Lower leg skin (tissue), 4 donors: ENCODE measurements around the gene NTPCR. TPM values are rescaled to one million over a fixed set of nuclear protein-coding genes. Genes with fewer than 3 reads are reported as not detected.

Source experiments
- DNase-seq, 2 donors: peaks; one replicate each; pipeline ENCODE4 v3.0.0-alpha.2; 2019; ENCODE audit warnings: low spot score in 2 of 2
- H3K4me3 ChIP-seq: fragments of 200-600 bp; sonication (generic); 2 replicates; pipeline ENCODE4 v1.5.1; 2017; ENCODE audit warnings: mild to moderate bottlenecking, low read depth; ENCODE audit not compliant: poor library complexity, severe bottlenecking
- CTCF ChIP-seq, 3 donors: fragments of 450-650 bp; IDR thresholded peaks; one replicate each; pipeline ENCODE4 v1.5.1; 2016; ENCODE audit warnings: antibody characterized with exemption in 3 of 3, mild to moderate bottlenecking in 3 of 3, moderate library complexity in 2 of 3
- POLR2A ChIP-seq, 2 donors: fragments of 450-650 bp; IDR thresholded peaks; one replicate each; pipeline ENCODE4 v1.6.1; 2016 to 2017; ENCODE audit warnings: antibody characterized with exemption in 2 of 2, mild to moderate bottlenecking in 1 of 2, moderate library complexity in 1 of 2
- WGBS, 2 donors: methylation state at CpG; one replicate each; pipeline ENCODE4 v1.1.5; 2018; 5-methylcytosine and 5-hydroxymethylcytosine counted together
- intact Hi-C: fragments of 100-400 bp; cut with DNase I; formaldehyde crosslinking; loops from one replicate; pipeline ENCODE4 v1.15.0; 2023; ENCODE audit warnings: low total_unique reads
- total RNA-seq, 4 donors: library from RNA; depleted of rRNA; stranded (reverse); fragments of >200 nt; gene quantifications; one replicate each; pipeline ENCODE4 v1.1.0, GENCODE V29; 2016

NTPCR gene
- total RNA-seq, 4 donors from 2014 or later: 17.8 to 28.5 (median 21.8) TPM

- 64 to 69% methylated on average over 8 of the region's 8 CpGs for WGBS, 2 donors
- intact Hi-C loops: no loop called here
- DNase-seq: no peak
- H3K4me3 ChIP-seq: no peak overlapping the region
- no peak for TF ChIP-seq CTCF (IDR thresholded peaks at IDR 0.05)
- no peak for TF ChIP-seq POLR2A (IDR thresholded peaks at IDR 0.05)
Observed at GRCh38 chr1:232988572-232989040, 38.2 kb downstream of the NTPCR start.

- peak in 1 of 2 donors; percentile 82 for DNase-seq
- TF ChIP-seq CTCF (IDR thresholded peaks at IDR 0.05) (no peak), POLR2A (IDR thresholded peaks at IDR 0.05) (no peak)
- WGBS, 2 donors: 89 to 95% methylated on average over 20 of the region's 20 CpGs
- intact Hi-C loops: no loop called here
- H3K4me3 ChIP-seq: no peak overlapping the region
Observed at GRCh38 chr1:232990176-232991128, 40.0 kb downstream of the NTPCR start.

DNA sequence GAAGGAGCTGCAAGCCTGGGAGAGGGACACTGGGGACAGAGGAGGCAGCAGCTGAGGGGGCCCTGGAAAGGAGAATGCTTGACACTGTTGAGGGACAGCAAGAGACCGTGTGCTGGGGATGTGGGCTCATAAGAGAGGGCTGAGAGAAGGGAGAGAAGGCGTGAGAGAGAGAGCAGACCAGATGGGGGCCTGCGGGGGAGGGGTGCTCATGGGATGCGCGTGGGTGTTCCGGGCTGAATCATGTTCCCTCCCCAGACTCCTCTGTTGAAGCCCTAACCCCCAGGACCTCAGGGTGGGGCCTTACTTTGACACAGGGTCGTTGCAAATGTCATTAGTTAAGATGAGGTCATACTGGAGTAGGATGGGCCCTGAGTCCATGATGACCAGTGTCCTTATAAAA is 40.8 kb downstream of the NTPCR start:
- 86 to 88% methylated on average over 7 of the region's 7 CpGs for WGBS, 2 donors
- H3K4me3 ChIP-seq: no peak overlapping the region
- TF ChIP-seq POLR2A (IDR thresholded peaks at IDR 0.05) (no peak), CTCF (IDR thresholded peaks at IDR 0.05) (no peak)
- intact Hi-C loops: no loop called here
- peak in 1 of 2 donors; percentile 62 for DNase-seq

DNA sequence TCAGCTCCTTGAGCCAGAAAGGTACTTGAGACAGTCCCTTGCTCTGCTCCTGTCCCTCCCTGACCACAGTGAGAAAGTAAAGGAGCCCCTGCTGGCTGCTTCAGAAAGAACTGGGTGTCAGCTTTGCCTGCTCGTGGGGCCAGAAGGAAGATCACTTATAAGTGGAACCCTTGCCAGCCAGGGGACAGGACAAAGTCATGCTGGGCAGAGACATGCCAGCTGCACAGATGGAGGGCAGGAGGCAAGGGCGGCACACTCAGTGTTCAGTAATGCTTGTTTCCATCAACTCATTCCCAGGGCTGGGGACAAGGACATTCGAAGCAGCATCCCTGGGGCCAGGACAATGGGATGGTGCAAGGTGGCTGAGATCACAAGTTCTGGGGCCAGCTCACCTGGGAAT is 41.8 kb downstream of the NTPCR start:
- H3K4me3 ChIP-seq: no peak overlapping the region
- intact Hi-C loops: no loop called here
- WGBS, 2 donors: 88 to 94% methylated on average over 3 of the region's 3 CpGs
- DNase-seq: peak in 1 of 2 donors; percentile 74
- TF ChIP-seq CTCF (IDR thresholded peaks at IDR 0.05) (no peak), POLR2A (IDR thresholded peaks at IDR 0.05) (no peak)

DNA sequence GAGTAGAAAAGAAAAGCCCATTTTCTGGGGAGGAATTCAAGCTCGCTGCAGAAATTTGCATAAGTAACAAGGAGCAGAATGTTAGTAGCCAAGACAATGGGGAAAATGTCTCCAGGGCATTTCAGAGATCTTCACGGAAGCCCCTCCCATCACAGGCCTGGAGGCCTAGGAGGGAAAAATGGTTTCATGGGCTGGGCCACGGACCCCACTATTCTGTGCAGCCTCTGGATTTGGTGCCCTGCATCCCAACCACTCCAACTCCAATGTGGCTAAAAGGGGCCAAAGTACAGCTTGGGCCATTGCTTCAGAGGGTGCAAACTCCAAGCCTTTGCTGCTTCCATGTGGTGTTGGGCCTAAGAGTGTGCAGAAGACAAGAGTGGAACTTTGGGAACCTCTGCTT is 43.1 kb downstream of the NTPCR start:
- peak in 1 of 2 donors; percentile 43 for DNase-seq
- TF ChIP-seq POLR2A (IDR thresholded peaks at IDR 0.05): no peak
- WGBS, 2 donors: 94 to 96% methylated on average over 3 of the region's 3 CpGs
- H3K4me3 ChIP-seq: no peak overlapping the region
- intact Hi-C loops: no loop called here

GRCh38 chr1:232995189-232995588 is 44.8 kb downstream of the NTPCR start:
- no peak for TF ChIP-seq POLR2A (IDR thresholded peaks at IDR 0.05)
- TF ChIP-seq CTCF (IDR thresholded peaks at IDR 0.05): no peak
- WGBS, 2 donors: 89 to 97% methylated on average over 2 of the region's 2 CpGs
- DNase-seq: peak in 1 of 2 donors; percentile 21
- intact Hi-C loops: no loop called here
- H3K4me3 ChIP-seq: no peak overlapping the region
